GM23338 (cell line): ENCODE data around the gene EFCC1. TPM values are rescaled to one million over a fixed set of nuclear protein-coding genes. Genes with fewer than 3 reads are reported as not detected.

Experiments used
- ATAC-seq: fragments of 200-7000 bp; cut with Tn5 transposase; 3 replicates; pipeline ENCODE4 v1.9.1; 2020
- DNase-seq: peaks from one replicate; pipeline ENCODE4 v3.0.0-alpha.2; 2015; ENCODE audit warnings: low spot score
- H2AFZ ChIP-seq: fragments of 200-600 bp; sonication (generic); 2 replicates; pipeline ENCODE4 v1.8.0; 2016; ENCODE audit warnings: antibody characterized with exemption, mild to moderate bottlenecking, moderate library complexity
- H3F3A ChIP-seq: fragments of 200-600 bp; sonication (generic); replicated peaks from 2 replicates; pipeline ENCODE4 v1.8.0; 2017; ENCODE audit warnings: antibody characterized with exemption, mixed run types, low read depth
- H3K27ac ChIP-seq: fragments of 200-600 bp; sonication (generic); 2 replicates; pipeline ENCODE4 v1.6.1; 2016; ENCODE audit warnings: low read depth
- H3K27me3 ChIP-seq: fragments of 200-600 bp; sonication (generic); 2 replicates; pipeline ENCODE4 v1.8.0; 2016; ENCODE audit warnings: mild to moderate bottlenecking, mixed run types, moderate library complexity; ENCODE audit not compliant: insufficient read depth
- H3K36me3 ChIP-seq: fragments of 200-600 bp; sonication (generic); 2 replicates; pipeline ENCODE4 v1.8.0; 2016; ENCODE audit warnings: mild to moderate bottlenecking; ENCODE audit not compliant: insufficient read depth
- H3K4me1 ChIP-seq: fragments of 200-600 bp; sonication (generic); 2 replicates; pipeline ENCODE4 v1.8.0; 2016; ENCODE audit warnings: mild to moderate bottlenecking, moderate library complexity; ENCODE audit not compliant: insufficient read depth
- H3K4me2 ChIP-seq: fragments of 200-600 bp; sonication (generic); 2 replicates; pipeline ENCODE4 v1.7.1; 2017; ENCODE audit warnings: mixed run types
- H3K4me3 ChIP-seq: fragments of 200-600 bp; sonication (generic); 2 replicates; pipeline ENCODE4 v1.6.1; 2016; ENCODE audit warnings: mixed run types
- H3K79me2 ChIP-seq: fragments of 200-600 bp; sonication (generic); replicated peaks from 2 replicates; pipeline ENCODE4 v1.8.0; 2017; ENCODE audit warnings: mild to moderate bottlenecking; ENCODE audit not compliant: insufficient read depth
- H3K9me2 ChIP-seq: fragments of 200-600 bp; sonication (generic); 2 replicates; pipeline ENCODE4 v1.8.0; 2017; ENCODE audit not compliant: insufficient read depth
- H4K20me1 ChIP-seq: fragments of 200-600 bp; sonication (generic); replicated peaks from 2 replicates; pipeline ENCODE4 v1.8.0; 2017; ENCODE audit warnings: mild to moderate bottlenecking; ENCODE audit not compliant: insufficient read depth
- H3K27ac Mint-ChIP-seq: 2 replicates; pipeline ENCODE4 v1.8.0; 2020; ENCODE audit warnings: inconsistent platforms, mild to moderate bottlenecking, moderate library complexity, mixed read lengths
- H3K27me3 Mint-ChIP-seq: 3 replicates; pipeline ENCODE4 v1.8.0; 2022; ENCODE audit warnings: low read depth, mild to moderate bottlenecking, moderate library complexity, mixed read lengths, inconsistent platforms; ENCODE audit not compliant: insufficient read depth, poor library complexity
- H3K36me3 Mint-ChIP-seq: 3 replicates; pipeline ENCODE4 v1.8.0; 2021; ENCODE audit warnings: low read depth, mild to moderate bottlenecking, inconsistent platforms, moderate library complexity, mixed read lengths
- H3K4me1 Mint-ChIP-seq: 3 replicates; pipeline ENCODE4 v1.8.0; 2020; ENCODE audit warnings: mild to moderate bottlenecking, inconsistent platforms, mixed read lengths
- H3K4me3 Mint-ChIP-seq: 3 replicates; pipeline ENCODE4 v1.8.0; 2021; ENCODE audit warnings: moderate library complexity, mild to moderate bottlenecking, inconsistent platforms, mixed read lengths
- H3K9me3 Mint-ChIP-seq: 3 replicates; pipeline ENCODE4 v1.8.0; 2020; ENCODE audit warnings: moderate library complexity, mild to moderate bottlenecking, inconsistent platforms, mixed read lengths
- ZNF114 ChIP-seq: fragments of 250-450 bp; sonication (Bioruptor Pico); IDR thresholded peaks from 2 replicates; pipeline ENCODE4 v1.5.0; 2020; ENCODE audit warnings: mild to moderate bottlenecking, moderate library complexity
- ZNF331 ChIP-seq: fragments of 250-450 bp; sonication (Bioruptor Pico); IDR thresholded peaks from 2 replicates; pipeline ENCODE4 v1.5.0; 2020; ENCODE audit warnings: low read depth, mild to moderate bottlenecking, moderate library complexity
- polyA plus RNA-seq: library from polyadenylated mRNA; unstranded; fragments of >200 nt; fragmentation: Nextera tagmentation; extraction: Ambion mirVana; gene quantifications from 2 replicates; pipeline ENCODE4 v1.2.1, GENCODE V29; 2016
- total RNA-seq: library from RNA; depleted of rRNA; stranded (reverse); fragments of >200 nt; shearing (Covaris generic); gene quantifications from 2 replicates; pipeline ENCODE4 v1.2.3, GENCODE V29; 2014
- TF ChIP-seq, protein P1 (sequence below): fragments of 250-450 bp; sonication (Bioruptor Pico); IDR thresholded peaks from 2 replicates; pipeline ENCODE4 v1.5.0; 2020; ENCODE audit warnings: mild to moderate bottlenecking, moderate library complexity
- TF ChIP-seq, protein P2 (sequence below): IDR thresholded peaks from 2 replicates; pipeline ENCODE4 v1.6.1; 2016; ENCODE audit warnings: antibody characterized with exemption

Gene EFCC1
- total and polyA plus RNA-seq, 2 experiments from 2014 or later: not detected

DNA sequence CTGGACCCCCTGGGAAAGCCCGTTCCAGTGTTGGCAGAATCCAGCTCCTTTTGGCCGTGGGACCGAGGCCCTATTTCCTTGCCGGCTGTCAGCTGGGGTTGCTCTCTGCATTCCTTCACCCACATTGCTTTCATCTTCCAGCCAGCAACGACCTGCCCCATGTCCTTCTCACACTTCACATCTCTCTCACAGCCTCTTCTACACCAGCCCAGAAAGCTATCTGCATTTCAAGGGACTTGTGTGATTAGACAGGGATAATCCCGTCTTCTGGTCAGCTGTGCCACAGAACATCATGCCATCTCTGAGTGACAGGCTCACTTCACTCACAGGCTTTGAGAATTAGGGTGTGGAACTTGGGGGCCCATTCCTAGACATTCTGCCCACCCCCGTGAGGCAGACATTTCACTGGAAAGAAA lies 16.4 kb downstream of the EFCC1 start (continued):
- TF ChIP-seq, protein P1, sequence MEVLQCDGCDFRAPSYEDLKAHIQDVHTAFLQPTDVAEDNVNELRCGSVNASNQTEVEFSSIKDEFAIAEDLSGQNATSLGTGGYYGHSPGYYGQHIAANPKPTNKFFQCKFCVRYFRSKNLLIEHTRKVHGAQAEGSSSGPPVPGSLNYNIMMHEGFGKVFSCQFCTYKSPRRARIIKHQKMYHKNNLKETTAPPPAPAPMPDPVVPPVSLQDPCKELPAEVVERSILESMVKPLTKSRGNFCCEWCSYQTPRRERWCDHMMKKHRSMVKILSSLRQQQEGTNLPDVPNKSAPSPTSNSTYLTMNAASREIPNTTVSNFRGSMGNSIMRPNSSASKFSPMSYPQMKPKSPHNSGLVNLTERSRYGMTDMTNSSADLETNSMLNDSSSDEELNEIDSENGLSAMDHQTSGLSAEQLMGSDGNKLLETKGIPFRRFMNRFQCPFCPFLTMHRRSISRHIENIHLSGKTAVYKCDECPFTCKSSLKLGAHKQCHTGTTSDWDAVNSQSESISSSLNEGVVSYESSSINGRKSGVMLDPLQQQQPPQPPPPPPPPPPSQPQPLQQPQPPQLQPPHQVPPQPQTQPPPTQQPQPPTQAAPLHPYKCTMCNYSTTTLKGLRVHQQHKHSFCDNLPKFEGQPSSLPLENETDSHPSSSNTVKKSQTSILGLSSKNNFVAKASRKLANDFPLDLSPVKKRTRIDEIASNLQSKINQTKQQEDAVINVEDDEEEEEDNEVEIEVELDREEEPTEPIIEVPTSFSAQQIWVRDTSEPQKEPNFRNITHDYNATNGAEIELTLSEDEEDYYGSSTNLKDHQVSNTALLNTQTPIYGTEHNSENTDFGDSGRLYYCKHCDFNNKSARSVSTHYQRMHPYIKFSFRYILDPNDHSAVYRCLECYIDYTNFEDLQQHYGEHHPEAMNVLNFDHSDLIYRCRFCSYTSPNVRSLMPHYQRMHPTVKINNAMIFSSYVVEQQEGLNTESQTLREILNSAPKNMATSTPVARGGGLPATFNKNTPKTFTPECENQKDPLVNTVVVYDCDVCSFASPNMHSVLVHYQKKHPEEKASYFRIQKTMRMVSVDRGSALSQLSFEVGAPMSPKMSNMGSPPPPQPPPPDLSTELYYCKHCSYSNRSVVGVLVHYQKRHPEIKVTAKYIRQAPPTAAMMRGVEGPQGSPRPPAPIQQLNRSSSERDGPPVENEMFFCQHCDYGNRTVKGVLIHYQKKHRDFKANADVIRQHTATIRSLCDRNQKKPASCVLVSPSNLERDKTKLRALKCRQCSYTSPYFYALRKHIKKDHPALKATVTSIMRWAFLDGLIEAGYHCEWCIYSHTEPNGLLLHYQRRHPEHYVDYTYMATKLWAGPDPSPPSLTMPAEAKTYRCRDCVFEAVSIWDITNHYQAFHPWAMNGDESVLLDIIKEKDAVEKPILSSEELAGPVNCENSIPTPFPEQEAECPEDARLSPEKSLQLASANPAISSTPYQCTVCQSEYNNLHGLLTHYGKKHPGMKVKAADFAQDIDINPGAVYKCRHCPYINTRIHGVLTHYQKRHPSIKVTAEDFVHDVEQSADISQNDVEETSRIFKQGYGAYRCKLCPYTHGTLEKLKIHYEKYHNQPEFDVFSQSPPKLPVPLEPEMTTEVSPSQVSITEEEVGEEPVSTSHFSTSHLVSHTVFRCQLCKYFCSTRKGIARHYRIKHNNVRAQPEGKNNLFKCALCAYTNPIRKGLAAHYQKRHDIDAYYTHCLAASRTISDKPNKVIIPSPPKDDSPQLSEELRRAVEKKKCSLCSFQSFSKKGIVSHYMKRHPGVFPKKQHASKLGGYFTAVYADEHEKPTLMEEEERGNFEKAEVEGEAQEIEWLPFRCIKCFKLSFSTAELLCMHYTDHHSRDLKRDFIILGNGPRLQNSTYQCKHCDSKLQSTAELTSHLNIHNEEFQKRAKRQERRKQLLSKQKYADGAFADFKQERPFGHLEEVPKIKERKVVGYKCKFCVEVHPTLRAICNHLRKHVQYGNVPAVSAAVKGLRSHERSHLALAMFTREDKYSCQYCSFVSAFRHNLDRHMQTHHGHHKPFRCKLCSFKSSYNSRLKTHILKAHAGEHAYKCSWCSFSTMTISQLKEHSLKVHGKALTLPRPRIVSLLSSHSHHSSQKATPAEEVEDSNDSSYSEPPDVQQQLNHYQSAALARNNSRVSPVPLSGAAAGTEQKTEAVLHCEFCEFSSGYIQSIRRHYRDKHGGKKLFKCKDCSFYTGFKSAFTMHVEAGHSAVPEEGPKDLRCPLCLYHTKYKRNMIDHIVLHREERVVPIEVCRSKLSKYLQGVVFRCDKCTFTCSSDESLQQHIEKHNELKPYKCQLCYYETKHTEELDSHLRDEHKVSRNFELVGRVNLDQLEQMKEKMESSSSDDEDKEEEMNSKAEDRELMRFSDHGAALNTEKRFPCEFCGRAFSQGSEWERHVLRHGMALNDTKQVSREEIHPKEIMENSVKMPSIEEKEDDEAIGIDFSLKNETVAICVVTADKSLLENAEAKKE: no peak
- TF ChIP-seq ZNF331: no peak
- no peak for TF ChIP-seq ZNF114 (CRISPR knock-in tag)

DNA sequence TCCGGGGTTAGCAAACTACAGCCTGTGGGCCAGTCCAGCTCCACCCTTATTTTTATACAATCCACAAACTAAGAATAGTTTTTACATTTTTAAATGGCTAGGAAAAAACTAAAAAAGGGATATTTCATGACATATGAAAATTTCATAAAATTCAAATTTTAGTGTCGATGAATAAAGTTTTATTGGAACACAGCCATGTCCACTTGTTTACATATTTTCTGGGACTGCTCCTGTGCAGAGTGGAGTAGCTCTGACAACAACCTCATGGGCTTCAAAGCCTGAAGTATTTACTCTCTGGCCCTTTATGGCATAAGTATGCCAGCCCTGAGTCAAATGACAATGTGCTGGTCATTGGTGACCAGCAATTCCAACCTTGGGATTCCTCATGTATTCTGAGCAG lies 17.2 kb downstream of the EFCC1 start:
- no peak overlapping the region for H3K4me2 ChIP-seq
- TF ChIP-seq, protein P2, sequence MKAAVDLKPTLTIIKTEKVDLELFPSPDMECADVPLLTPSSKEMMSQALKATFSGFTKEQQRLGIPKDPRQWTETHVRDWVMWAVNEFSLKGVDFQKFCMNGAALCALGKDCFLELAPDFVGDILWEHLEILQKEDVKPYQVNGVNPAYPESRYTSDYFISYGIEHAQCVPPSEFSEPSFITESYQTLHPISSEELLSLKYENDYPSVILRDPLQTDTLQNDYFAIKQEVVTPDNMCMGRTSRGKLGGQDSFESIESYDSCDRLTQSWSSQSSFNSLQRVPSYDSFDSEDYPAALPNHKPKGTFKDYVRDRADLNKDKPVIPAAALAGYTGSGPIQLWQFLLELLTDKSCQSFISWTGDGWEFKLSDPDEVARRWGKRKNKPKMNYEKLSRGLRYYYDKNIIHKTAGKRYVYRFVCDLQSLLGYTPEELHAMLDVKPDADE: no peak
- TF ChIP-seq ZNF114 (CRISPR knock-in tag): no peak
- TF ChIP-seq, protein P1: no peak

More for the DNA sequence above, 17.2 kb downstream of the EFCC1 start:
- H3K4me3 Mint-ChIP-seq: no peak overlapping the region
- Histone ChIP-seq H3K79me2 (no peaks in the 10 kb centered on the region), H3K27ac (no peak overlapping the region), H3K9me2 (no peaks in the 10 kb centered on the region), H2AFZ (no peak overlapping the region), H3K36me3 (no peaks in the 10 kb centered on the region), H3F3A (no peaks in the 10 kb centered on the region), H3K4me3 (no peak overlapping the region), H3K27me3 (no peaks in the 10 kb centered on the region), H3K4me1 (no peaks in the 10 kb centered on the region; the same call in 1 of the 2 replicates), H4K20me1 (no peaks in the 10 kb centered on the region)
- no peak for DNase-seq
- H3K4me1 Mint-ChIP-seq: peaks cover 9% of the 10 kb centered on the region; the same call in 2 of the 3 replicates
- H3K27ac Mint-ChIP-seq: no peak overlapping the region
- no peaks in the 10 kb centered on the region; the same call in 2 of the 3 replicates for H3K36me3 Mint-ChIP-seq
- H3K27me3 Mint-ChIP-seq: peaks cover 3% of the 10 kb centered on the region
- no peaks in the 10 kb centered on the region for H3K9me3 Mint-ChIP-seq
- ATAC-seq: no peak
